Heart right ventricle (tissue), 16 donors: ENCODE results near the gene SCPEP1. TPM values are rescaled to one million over a fixed set of nuclear protein-coding genes. Genes with fewer than 3 reads are reported as not detected.

Experiments
- ATAC-seq, 8 donors: fragments of 200-7000 bp; cut with Tn5 transposase; one replicate each; pipeline ENCODE4 v1.9.1; 2020; ENCODE audit warnings: mild to moderate bottlenecking in 8 of 8, moderate library complexity in 8 of 8, moderate number of reproducible peaks in 1 of 8
- DNase-seq, 2 donors: peaks; one replicate each; pipeline ENCODE4 v3.0.0-alpha.2; 2020
- H3K27ac ChIP-seq, 10 donors: fragments of 200-600 bp; sonication (generic) in 2 of 10; one replicate each; pipeline versions ENCODE4 v1.5.0 to v1.8.0; 2020 to 2022; ENCODE audit warnings: mild to moderate bottlenecking in 3 of 10
- H3K27me3 ChIP-seq, 7 donors: fragments of 200-600 bp; one replicate each; pipeline ENCODE4 v1.8.0; 2021 to 2022; ENCODE audit warnings: mild to moderate bottlenecking in 2 of 7
- H3K36me3 ChIP-seq, 9 donors: fragments of 200-600 bp; sonication (generic) in 1 of 9; one replicate each; pipeline versions ENCODE4 v1.5.0 to v1.8.0; 2020 to 2022; ENCODE audit warnings: mild to moderate bottlenecking in 2 of 9
- H3K4me1 ChIP-seq, 9 donors: fragments of 200-600 bp; sonication (generic) in 1 of 9; one replicate each; pipeline versions ENCODE4 v1.5.0 to v1.8.0; 2020 to 2022; ENCODE audit warnings: mild to moderate bottlenecking in 4 of 9
- H3K4me3 ChIP-seq, 10 donors: fragments of 200-600 bp; sonication (generic) in 2 of 10; one replicate each; pipeline versions ENCODE4 v1.5.0 to v1.8.0; 2020 to 2022; ENCODE audit warnings: mild to moderate bottlenecking in 7 of 10, moderate library complexity in 2 of 10
- H3K9me3 ChIP-seq, 11 donors: fragments of 200-600 bp in 10 of 11; sonication (generic) in 2 of 11; one replicate each; pipeline versions ENCODE4 v1.5.0 to v1.8.0; 2013 to 2022; ENCODE audit warnings: mild to moderate bottlenecking in 2 of 11, control low read depth in 1 of 11, moderate library complexity in 1 of 11
- WGBS, 2 donors: extraction: QIAGEN DNeasy Blood & Tissue Kit; methylation state at CpG; one replicate each; pipeline ENCODE4 v1.1.7; 2013; ENCODE audit warnings: inconsistent platforms in 1 of 2; 5-methylcytosine and 5-hydroxymethylcytosine counted together
- intact Hi-C, 10 donors: fragments of 100-400 bp; cut with DNase I; formaldehyde crosslinking; loops; one replicate each; pipeline versions ENCODE4 v1.11.1 to v1.14.2; 2022
- polyA plus RNA-seq, 2 donors: library from polyadenylated mRNA; stranded (reverse); fragments of 200-250 nt; gene quantifications; one replicate each; pipeline ENCODE4 v1.2.3, GENCODE V29; 2013
- total RNA-seq, 10 donors: library from RNA; stranded (reverse); fragmentation: NEBNext Ultra II Directional in 3 of 10; extraction: Animal tissue kit (Norgen Biotek cat#: 25700) in 3 of 10; gene quantifications; one replicate each; pipeline versions ENCODE4 v1.2.1 to v1.2.4, GENCODE V29; 2021 to 2023
- TF ChIP-seq, protein P1 (sequence below), 9 donors: fragments of 200-600 bp; sonication (generic) in 2 of 9; IDR thresholded peaks; one replicate each; pipeline versions ENCODE4 v1.5.0 to v1.8.0; 2021 to 2022; ENCODE audit warnings: antibody characterized with exemption in 9 of 9, mild to moderate bottlenecking in 5 of 9, moderate library complexity in 1 of 9
- donor health status: Arrhythmogenic right ventricular cardiomyopathy.
- donor health status: ischemic (EF 13 %, LVEDD 7.1; RV severe dilation, severe dysfunction).
- donor health status: healthy with polysubstance abuse.
- donor health status: DM: no; HTN: yes; CAD: no.
- donor health status: DM: no; HTN: no; CAD: no.
- donor health status: ischemic (EF 25% LVEDD 6.9; RV normal size, moderate dysfunction).
- donor health status: ischemic (EF 25% LVEDD 5.7; RV mildly dilated, moderate dysfunction).
- donor health status: healthy.
- donor health status: DM: yes; HTN: yes; CAD: no.
- donor health status: Ischemic cardiomyopathy.
- donor health status: ischemic (EF 35%, LVEDD 5.7; RV mildly dilated, moderate dysfunction).
- donor health status: nonischemic (EF 11% LVEDD 7.7; RV severe dilation, severe dysfunction).
- donor health status: DM: yes; HTN: yes; CAD: no.
- donor health status: PGD.
- donor health status: ischemic (EF 29% LVEDD 5.4; RV normal size, mild dysfunction).
- donor health status: nonischemic (EF 23%, LVEDD 6.1; RV moderate dilation, normal function).

Gene SCPEP1
- total and polyA plus RNA-seq, 12 donors: 26.0 to 229 (median 47.9) TPM

DNA sequence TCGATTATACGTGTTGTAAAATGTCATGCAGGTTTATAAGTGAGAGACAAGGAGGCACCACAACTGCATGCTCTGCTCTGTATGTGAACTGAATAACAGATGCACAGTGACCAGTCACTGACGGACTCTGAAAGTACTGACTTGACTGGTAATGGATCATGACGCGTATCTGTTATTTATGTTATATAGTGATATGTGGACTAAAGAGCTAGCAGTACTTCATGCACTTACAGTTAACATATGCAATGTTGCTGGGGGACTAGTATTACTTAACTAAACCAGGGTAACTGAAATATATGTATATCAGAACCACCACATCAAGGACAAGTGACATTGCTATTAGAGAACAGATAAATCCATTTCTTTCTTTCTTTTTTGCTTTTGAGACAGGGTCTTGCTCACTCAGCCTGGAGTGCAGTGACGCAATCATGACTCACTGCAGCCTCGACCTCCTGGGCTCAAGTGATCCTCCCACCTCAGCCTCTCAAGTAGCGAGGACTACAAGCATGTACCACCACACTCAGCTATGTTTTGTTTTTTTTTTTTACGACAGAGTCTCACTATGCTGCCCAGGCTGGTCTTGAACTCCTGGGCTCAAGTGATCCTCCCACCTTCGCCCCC is 34.3 kb upstream of the SCPEP1 start:
- Histone ChIP-seq H3K4me1 (peaks cover 0 to 6% (median 0%) of the 10 kb centered on the region in 9 donors), H3K9me3 (no peaks in the 10 kb centered on the region), H3K27me3 (no peaks in the 10 kb centered on the region), H3K4me3 (no peak overlapping the region), H3K36me3 (peaks cover 0 to 100% (median 34%) of the 10 kb centered on the region in 9 donors), H3K27ac (no peak overlapping the region)
- ATAC-seq: no peak
- TF ChIP-seq, protein P1, sequence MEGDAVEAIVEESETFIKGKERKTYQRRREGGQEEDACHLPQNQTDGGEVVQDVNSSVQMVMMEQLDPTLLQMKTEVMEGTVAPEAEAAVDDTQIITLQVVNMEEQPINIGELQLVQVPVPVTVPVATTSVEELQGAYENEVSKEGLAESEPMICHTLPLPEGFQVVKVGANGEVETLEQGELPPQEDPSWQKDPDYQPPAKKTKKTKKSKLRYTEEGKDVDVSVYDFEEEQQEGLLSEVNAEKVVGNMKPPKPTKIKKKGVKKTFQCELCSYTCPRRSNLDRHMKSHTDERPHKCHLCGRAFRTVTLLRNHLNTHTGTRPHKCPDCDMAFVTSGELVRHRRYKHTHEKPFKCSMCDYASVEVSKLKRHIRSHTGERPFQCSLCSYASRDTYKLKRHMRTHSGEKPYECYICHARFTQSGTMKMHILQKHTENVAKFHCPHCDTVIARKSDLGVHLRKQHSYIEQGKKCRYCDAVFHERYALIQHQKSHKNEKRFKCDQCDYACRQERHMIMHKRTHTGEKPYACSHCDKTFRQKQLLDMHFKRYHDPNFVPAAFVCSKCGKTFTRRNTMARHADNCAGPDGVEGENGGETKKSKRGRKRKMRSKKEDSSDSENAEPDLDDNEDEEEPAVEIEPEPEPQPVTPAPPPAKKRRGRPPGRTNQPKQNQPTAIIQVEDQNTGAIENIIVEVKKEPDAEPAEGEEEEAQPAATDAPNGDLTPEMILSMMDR (IDR thresholded peaks at IDR 0.05): no peak
- DNase-seq: no peak
- WGBS, 2 donors: 88 to 94% methylated on average over 10 of the region's 10 CpGs
- intact Hi-C loops: loop anchor here in 4 of 10 donors (5.0 to 10.0 kb wide), 2 partner anchors 49 to 126 kb away; no protein-coding TSS in a partner anchor

DNA sequence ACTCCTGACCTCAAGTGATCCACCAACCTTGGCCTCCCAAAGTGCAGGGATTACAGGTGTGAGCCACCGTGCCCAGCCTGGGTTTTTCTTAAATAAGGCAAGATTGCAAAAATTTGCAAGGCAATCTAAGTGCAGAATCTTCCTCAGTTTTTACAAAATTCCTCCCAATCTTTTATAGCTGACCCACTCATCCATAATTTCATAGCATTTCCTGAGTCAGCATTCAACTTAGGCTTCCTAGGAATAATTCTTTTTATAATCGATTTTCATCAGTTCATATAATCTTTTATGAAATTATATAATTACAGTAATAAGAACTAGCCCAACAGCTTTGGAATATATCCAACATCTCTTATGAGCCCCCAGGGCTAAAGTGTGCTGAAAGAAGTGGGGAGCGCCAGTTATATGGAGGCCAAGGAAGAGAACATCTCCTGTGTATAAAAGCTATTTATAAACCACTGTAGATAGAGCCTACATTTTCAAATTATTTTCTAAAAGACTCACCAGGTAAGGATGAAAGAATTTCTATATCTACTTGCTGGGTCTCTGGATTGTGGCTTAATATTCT is 31.9 kb upstream of the SCPEP1 start:
- peaks cover 0 to 5% (median 0%) of the 10 kb centered on the region in 9 donors for H3K4me1 ChIP-seq
- TF ChIP-seq, protein P1 (IDR thresholded peaks at IDR 0.05): no peak
- H3K36me3 ChIP-seq: peaks cover 0 to 100% (median 34%) of the 10 kb centered on the region in 9 donors
- DNase-seq: no peak
- H3K4me3 ChIP-seq: no peak overlapping the region
- no peaks in the 10 kb centered on the region for H3K9me3 ChIP-seq
- no peaks in the 10 kb centered on the region for H3K27me3 ChIP-seq
- no peak for ATAC-seq
- 94 to 95% methylated on average over 3 of the region's 3 CpGs for WGBS, 2 donors
- H3K27ac ChIP-seq: no peak overlapping the region
- intact Hi-C loops: loop anchor here in 3 of 10 donors (10.0 kb wide), 1 partner anchor 51 kb away; no protein-coding TSS in a partner anchor

DNA sequence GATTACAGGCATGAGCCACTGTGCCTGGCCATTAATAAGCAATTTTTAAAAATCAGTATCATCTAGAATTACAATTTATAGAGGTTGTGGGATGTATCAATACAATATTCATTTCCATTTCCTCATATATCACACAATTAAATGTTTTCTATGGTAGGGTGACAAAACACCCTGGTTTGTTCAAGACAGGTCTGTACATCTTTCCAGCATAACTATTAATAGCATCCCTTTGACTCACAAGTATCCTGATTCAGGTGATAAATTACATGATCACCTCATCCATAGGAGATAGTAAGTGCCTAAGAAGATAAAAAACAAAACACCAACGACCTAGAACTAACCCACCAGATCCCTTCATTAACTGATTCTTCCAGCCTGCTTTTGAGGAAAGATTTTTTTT is 30.2 kb upstream of the SCPEP1 start:
- TF ChIP-seq, protein P1 (IDR thresholded peaks at IDR 0.05): no peak
- H3K36me3 ChIP-seq: peaks cover 0 to 92% (median 27%) of the 10 kb centered on the region in 9 donors

DNA sequence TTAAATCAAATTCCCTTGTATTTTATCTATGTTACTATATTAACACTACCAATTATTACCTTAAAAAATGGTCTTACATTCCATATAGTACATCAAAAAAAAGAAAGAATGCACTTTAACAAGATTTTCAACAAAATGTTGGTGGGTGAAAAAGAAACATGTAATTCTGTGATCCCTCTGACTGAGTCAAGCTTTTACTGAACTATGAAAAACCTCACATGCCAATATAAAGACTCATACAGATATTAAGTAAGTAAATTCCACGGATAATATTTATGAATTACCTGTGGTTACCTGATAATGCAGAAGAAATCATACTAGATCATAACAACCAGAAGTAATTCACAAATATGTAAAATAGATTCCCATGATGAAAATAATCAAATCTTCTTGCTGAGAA is 29.4 kb upstream of the SCPEP1 start:
- Histone ChIP-seq H3K4me1 (peaks cover 0 to 5% (median 0%) of the 10 kb centered on the region in 9 donors), H3K4me3 (no peak overlapping the region), H3K27me3 (no peaks in the 10 kb centered on the region), H3K36me3 (peaks cover 0 to 85% (median 22%) of the 10 kb centered on the region in 9 donors), H3K9me3 (no peaks in the 10 kb centered on the region), H3K27ac (no peak overlapping the region)
- TF ChIP-seq, protein P1 (IDR thresholded peaks at IDR 0.05): no peak
- no peak for DNase-seq
- no peak for ATAC-seq
- 96 to 97% methylated on average over 1 of the region's 1 CpG for WGBS, 2 donors
- intact Hi-C loops: loop anchor here in 3 of 10 donors (10.0 kb wide), 1 partner anchor 54 kb away; no protein-coding TSS in a partner anchor

More for the DNA sequence above, 30.2 kb upstream of the SCPEP1 start:
- intact Hi-C loops: loop anchor here in 3 of 10 donors (10.0 kb wide), 1 partner anchor 53 kb away; no protein-coding TSS in a partner anchor
- H3K4me3 ChIP-seq: no peak overlapping the region
- no peak overlapping the region for H3K27ac ChIP-seq
- ATAC-seq (no peak), DNase-seq (no peak)
- H3K4me1 ChIP-seq: peaks cover 0 to 5% (median 0%) of the 10 kb centered on the region in 9 donors
- WGBS, 2 donors: 67% methylated on average over 1 of the region's 1 CpG
- H3K27me3 ChIP-seq: no peaks in the 10 kb centered on the region
- H3K9me3 ChIP-seq: no peaks in the 10 kb centered on the region
